ENCODE measurements around the gene CCDC110.

The CCDC110 gene

DNA sequence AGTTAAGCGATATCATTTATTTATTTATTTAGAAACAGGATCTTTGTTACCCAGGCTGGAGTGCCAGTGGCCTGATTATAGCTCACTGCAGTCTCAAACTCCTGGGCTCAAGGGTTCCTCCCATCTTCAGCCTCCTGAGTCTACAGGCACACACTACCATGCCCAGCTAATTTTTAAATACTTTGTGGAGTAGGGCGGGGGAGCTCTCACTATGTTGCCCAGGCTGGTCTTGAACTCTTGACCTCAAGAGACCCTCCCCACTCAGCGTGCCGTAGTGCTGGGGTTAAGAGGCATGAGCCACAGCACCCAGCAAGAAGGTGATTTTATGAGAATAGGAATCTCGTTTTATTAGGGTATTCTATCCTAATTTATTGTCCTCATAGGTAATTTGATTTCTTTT is 41.9 kb downstream of the CCDC110 start:
- TF ChIP-seq SNAI2 (CRISPR knock-in tag; IDR thresholded peaks at IDR 0.05): no peak
- TF ChIP-seq ARNTL (CRISPR knock-in tag; IDR thresholded peaks at IDR 0.05; ENCODE audit: borderline replicate concordance, low read depth): no peak
- TF ChIP-seq ZC3H10 (CRISPR knock-in tag; IDR thresholded peaks at IDR 0.05): no peak
- no peak for TF ChIP-seq ESRRG (CRISPR knock-in tag; IDR thresholded peaks at IDR 0.05)
- TF ChIP-seq RARB (CRISPR knock-in tag; IDR thresholded peaks at IDR 0.05): no peak
- TF ChIP-seq, protein P1, sequence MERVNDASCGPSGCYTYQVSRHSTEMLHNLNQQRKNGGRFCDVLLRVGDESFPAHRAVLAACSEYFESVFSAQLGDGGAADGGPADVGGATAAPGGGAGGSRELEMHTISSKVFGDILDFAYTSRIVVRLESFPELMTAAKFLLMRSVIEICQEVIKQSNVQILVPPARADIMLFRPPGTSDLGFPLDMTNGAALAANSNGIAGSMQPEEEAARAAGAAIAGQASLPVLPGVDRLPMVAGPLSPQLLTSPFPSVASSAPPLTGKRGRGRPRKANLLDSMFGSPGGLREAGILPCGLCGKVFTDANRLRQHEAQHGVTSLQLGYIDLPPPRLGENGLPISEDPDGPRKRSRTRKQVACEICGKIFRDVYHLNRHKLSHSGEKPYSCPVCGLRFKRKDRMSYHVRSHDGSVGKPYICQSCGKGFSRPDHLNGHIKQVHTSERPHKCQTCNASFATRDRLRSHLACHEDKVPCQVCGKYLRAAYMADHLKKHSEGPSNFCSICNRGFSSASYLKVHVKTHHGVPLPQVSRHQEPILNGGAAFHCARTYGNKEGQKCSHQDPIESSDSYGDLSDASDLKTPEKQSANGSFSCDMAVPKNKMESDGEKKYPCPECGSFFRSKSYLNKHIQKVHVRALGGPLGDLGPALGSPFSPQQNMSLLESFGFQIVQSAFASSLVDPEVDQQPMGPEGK (CRISPR knock-in tag; IDR thresholded peaks at IDR 0.05; ENCODE audit: borderline replicate concordance): no peak
- TF ChIP-seq, protein P2, sequence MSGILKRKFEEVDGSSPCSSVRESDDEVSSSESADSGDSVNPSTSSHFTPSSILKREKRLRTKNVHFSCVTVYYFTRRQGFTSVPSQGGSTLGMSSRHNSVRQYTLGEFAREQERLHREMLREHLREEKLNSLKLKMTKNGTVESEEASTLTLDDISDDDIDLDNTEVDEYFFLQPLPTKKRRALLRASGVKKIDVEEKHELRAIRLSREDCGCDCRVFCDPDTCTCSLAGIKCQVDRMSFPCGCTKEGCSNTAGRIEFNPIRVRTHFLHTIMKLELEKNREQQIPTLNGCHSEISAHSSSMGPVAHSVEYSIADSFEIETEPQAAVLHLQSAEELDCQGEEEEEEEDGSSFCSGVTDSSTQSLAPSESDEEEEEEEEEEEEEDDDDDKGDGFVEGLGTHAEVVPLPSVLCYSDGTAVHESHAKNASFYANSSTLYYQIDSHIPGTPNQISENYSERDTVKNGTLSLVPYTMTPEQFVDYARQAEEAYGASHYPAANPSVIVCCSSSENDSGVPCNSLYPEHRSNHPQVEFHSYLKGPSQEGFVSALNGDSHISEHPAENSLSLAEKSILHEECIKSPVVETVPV (CRISPR knock-in tag; IDR thresholded peaks at IDR 0.05): no peak
- no peak for TF ChIP-seq OSR1 (CRISPR knock-in tag; IDR thresholded peaks at IDR 0.05)
- no peak for TF ChIP-seq CSDC2 (CRISPR knock-in tag; IDR thresholded peaks at IDR 0.05)
- TF ChIP-seq BACH2 (CRISPR knock-in tag; IDR thresholded peaks at IDR 0.05; ENCODE audit: borderline replicate concordance): no peak
- TF ChIP-seq ISL1 (CRISPR knock-in tag; IDR thresholded peaks at IDR 0.05): no peak
- TF ChIP-seq ZNF70 (CRISPR knock-in tag; IDR thresholded peaks at IDR 0.05): no peak
- TF ChIP-seq, protein P3, sequence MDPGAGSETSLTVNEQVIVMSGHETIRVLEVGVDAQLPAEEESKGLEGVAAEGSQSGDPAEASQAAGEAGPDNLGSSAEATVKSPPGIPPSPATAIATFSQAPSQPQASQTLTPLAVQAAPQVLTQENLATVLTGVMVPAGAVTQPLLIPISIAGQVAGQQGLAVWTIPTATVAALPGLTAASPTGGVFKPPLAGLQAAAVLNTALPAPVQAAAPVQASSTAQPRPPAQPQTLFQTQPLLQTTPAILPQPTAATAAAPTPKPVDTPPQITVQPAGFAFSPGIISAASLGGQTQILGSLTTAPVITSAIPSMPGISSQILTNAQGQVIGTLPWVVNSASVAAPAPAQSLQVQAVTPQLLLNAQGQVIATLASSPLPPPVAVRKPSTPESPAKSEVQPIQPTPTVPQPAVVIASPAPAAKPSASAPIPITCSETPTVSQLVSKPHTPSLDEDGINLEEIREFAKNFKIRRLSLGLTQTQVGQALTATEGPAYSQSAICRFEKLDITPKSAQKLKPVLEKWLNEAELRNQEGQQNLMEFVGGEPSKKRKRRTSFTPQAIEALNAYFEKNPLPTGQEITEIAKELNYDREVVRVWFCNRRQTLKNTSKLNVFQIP (CRISPR knock-in tag; IDR thresholded peaks at IDR 0.05; ENCODE audit: borderline replicate concordance, low read depth): no peak
- TF ChIP-seq, protein P4, sequence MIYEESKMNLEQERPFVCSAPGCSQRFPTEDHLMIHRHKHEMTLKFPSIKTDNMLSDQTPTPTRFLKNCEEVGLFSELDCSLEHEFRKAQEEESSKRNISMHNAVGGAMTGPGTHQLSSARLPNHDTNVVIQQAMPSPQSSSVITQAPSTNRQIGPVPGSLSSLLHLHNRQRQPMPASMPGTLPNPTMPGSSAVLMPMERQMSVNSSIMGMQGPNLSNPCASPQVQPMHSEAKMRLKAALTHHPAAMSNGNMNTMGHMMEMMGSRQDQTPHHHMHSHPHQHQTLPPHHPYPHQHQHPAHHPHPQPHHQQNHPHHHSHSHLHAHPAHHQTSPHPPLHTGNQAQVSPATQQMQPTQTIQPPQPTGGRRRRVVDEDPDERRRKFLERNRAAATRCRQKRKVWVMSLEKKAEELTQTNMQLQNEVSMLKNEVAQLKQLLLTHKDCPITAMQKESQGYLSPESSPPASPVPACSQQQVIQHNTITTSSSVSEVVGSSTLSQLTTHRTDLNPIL (CRISPR knock-in tag; IDR thresholded peaks at IDR 0.05; ENCODE audit: low read depth): no peak
- TF ChIP-seq ZNF8 (CRISPR knock-in tag; IDR thresholded peaks at IDR 0.05): no peak
- TF ChIP-seq, protein P5, sequence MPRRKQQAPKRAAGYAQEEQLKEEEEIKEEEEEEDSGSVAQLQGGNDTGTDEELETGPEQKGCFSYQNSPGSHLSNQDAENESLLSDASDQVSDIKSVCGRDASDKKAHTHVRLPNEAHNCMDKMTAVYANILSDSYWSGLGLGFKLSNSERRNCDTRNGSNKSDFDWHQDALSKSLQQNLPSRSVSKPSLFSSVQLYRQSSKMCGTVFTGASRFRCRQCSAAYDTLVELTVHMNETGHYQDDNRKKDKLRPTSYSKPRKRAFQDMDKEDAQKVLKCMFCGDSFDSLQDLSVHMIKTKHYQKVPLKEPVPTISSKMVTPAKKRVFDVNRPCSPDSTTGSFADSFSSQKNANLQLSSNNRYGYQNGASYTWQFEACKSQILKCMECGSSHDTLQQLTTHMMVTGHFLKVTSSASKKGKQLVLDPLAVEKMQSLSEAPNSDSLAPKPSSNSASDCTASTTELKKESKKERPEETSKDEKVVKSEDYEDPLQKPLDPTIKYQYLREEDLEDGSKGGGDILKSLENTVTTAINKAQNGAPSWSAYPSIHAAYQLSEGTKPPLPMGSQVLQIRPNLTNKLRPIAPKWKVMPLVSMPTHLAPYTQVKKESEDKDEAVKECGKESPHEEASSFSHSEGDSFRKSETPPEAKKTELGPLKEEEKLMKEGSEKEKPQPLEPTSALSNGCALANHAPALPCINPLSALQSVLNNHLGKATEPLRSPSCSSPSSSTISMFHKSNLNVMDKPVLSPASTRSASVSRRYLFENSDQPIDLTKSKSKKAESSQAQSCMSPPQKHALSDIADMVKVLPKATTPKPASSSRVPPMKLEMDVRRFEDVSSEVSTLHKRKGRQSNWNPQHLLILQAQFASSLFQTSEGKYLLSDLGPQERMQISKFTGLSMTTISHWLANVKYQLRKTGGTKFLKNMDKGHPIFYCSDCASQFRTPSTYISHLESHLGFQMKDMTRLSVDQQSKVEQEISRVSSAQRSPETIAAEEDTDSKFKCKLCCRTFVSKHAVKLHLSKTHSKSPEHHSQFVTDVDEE (CRISPR knock-in tag; IDR thresholded peaks at IDR 0.05): no peak
- ATAC-seq: no peak

DNA sequence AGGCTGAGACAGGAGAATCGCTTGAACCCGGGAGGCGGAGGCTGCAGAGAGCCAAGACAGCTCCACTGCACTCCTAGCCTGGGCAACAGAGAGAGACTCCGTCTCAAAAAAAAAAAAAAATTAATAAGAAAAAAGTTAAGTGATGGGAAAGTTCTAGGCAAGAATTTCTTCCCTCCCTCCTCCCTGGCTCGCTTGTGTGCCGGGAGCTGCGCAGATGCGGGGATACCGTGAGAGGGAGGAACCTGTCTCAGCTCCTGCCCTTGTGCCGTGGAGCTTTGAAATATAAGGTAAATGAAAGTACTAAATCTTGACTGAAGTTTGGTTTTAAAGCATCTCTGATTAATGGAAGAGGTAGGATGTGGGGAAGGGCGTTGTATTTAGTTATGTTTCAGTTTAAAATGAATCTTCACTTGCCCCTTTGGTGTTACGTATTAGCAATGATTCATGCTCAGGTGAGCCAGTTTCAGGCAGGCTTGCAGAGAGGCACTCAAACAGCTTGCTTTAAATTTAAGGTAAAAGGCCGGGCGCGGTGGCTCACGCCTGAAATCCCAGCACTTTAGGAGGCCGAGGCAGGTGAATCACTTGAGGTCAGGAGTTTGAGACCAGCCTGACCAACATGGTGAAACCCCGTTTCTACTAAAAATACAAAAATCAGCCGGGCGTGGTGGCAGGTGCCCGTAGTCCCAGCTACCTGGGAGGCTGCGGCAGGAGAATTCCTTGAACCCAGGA is 44.4 kb downstream of the CCDC110 start:
- no peak for ATAC-seq

DNA sequence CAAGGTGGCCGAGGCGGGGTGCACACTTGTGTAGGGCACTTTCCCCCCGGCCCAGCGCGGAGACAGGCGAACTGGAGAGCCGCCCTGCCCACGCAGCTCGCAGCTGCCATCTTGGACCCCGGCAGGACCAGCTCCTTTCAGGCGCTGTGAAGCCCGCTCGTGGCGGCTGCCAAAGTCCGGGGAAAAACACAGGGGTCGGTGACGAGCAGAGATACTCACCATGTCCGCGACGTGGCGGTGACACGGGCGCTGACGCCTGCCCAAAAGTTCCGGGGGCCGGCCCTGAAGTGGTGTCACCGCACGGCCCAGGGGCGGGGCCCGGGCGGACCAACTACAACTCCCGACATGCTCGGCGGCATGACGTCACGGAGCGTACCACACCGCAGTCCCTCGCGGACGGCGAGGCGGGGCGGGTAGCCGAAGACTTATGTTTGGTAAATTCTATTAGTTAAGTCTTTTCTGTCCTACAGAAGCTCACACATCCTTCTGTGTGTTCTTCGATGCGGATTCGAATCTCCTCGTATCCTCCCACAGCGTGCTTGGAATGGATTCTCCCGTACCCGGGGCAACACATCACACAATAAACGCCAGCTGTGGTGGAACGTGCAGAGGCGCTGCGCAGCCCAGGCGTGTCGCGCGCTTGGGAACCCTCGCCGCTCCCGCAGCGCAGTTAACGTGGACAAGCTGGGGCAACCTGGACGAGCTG is 45.7 kb downstream of the CCDC110 start, which contains the start of gene UFSP2:
Gene UFSP2 (minus strand): TSS at position 318 of the 706 bp plus-strand sequence. CDS start 96 bp downstream, at position 222.
- peak; percentile 94 for ATAC-seq
- TF ChIP-seq, protein P1 (CRISPR knock-in tag; IDR thresholded peaks at IDR 0.05; ENCODE audit: borderline replicate concordance): no peak
- TF ChIP-seq ZC3H10 (CRISPR knock-in tag; IDR thresholded peaks at IDR 0.05) (no peak), BACH2 (CRISPR knock-in tag; IDR thresholded peaks at IDR 0.05; ENCODE audit: borderline replicate concordance) (no peak), TCF4 (CRISPR knock-in tag; IDR thresholded peaks at IDR 0.05; ENCODE audit: borderline replicate concordance) (no peak), ISL1 (CRISPR knock-in tag; IDR thresholded peaks at IDR 0.05) (no peak), ESRRG (CRISPR knock-in tag; IDR thresholded peaks at IDR 0.05) (no peak), RARB (CRISPR knock-in tag; IDR thresholded peaks at IDR 0.05) (no peak), ARNTL (CRISPR knock-in tag; IDR thresholded peaks at IDR 0.05; ENCODE audit: borderline replicate concordance, low read depth) (no peak), GLIS3 (CRISPR knock-in tag; IDR thresholded peaks at IDR 0.05) (no peak)
- TF ChIP-seq, protein P5 (CRISPR knock-in tag; IDR thresholded peaks at IDR 0.05): 0 out of 2 replicates have a peak, but pooled peaks have one; percentile 29

More for the DNA sequence above, 44.4 kb downstream of the CCDC110 start:
- TF ChIP-seq ZFP30 (CRISPR knock-in tag; IDR thresholded peaks at IDR 0.05): no peak
- no peak for TF ChIP-seq ISL1 (CRISPR knock-in tag; IDR thresholded peaks at IDR 0.05)
- no peak for TF ChIP-seq ARNTL (CRISPR knock-in tag; IDR thresholded peaks at IDR 0.05; ENCODE audit: borderline replicate concordance, low read depth)
- TF ChIP-seq TOX (CRISPR knock-in tag; IDR thresholded peaks at IDR 0.05; ENCODE audit: borderline replicate concordance): no peak
- TF ChIP-seq BACH2 (CRISPR knock-in tag; IDR thresholded peaks at IDR 0.05; ENCODE audit: borderline replicate concordance): no peak
- no peak for TF ChIP-seq ZNF8 (CRISPR knock-in tag; IDR thresholded peaks at IDR 0.05)
- TF ChIP-seq SNAI2 (CRISPR knock-in tag; IDR thresholded peaks at IDR 0.05): no peak
- TF ChIP-seq PPARA (CRISPR knock-in tag; IDR thresholded peaks at IDR 0.05; ENCODE audit: borderline replicate concordance): no peak
